Thyroid gland (tissue), 4 donors: ENCODE measurements around the gene NAV2.

Experiments
- POLR2A ChIP-seq, 2 donors: fragments of 450-650 bp; IDR thresholded peaks; one replicate each; pipeline ENCODE4 v1.6.1; 2017; ENCODE audit warnings: antibody characterized with exemption in 2 of 2, mild to moderate bottlenecking in 2 of 2, moderate library complexity in 1 of 2
- TF ChIP-seq, protein P1 (sequence below), 6 experiments: fragments of 200-600 bp in 3 of 6; fragments of 450-650 bp in 3 of 6; sonication (generic) in 3 of 6; IDR thresholded peaks; one replicate each; pipeline ENCODE4 v1.5.1; 2016 to 2019; ENCODE audit warnings: antibody characterized with exemption in 6 of 6, mild to moderate bottlenecking in 2 of 6, inconsistent platforms in 1 of 6, moderate library complexity in 1 of 6

DNA sequence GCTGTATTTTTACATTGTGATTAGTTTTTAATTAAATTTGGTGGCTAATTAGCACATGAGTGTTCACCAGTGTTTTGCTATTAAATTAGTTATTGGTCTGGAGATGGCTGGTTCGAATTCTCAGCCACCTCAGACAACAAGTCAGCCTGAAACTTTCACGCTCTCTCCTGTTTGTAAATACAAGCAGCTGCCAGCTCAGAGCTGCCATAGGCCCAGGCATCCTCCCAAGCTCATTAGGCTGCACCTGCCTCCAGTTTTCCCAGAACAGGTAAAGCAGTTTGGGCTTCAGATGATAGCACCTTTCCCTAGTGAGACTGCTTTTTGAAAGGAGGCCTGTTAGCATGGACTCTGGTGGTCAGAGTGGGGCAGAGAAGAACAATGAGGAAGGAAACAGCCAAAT is 156.8 kb downstream of the NAV2 start:
- TF ChIP-seq, protein P1, sequence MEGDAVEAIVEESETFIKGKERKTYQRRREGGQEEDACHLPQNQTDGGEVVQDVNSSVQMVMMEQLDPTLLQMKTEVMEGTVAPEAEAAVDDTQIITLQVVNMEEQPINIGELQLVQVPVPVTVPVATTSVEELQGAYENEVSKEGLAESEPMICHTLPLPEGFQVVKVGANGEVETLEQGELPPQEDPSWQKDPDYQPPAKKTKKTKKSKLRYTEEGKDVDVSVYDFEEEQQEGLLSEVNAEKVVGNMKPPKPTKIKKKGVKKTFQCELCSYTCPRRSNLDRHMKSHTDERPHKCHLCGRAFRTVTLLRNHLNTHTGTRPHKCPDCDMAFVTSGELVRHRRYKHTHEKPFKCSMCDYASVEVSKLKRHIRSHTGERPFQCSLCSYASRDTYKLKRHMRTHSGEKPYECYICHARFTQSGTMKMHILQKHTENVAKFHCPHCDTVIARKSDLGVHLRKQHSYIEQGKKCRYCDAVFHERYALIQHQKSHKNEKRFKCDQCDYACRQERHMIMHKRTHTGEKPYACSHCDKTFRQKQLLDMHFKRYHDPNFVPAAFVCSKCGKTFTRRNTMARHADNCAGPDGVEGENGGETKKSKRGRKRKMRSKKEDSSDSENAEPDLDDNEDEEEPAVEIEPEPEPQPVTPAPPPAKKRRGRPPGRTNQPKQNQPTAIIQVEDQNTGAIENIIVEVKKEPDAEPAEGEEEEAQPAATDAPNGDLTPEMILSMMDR (IDR thresholded peaks at IDR 0.05), result no peak
- TF ChIP-seq POLR2A (IDR thresholded peaks at IDR 0.05), result no peak
